ENCODE data around the gene MOGAT1. TPM values are rescaled to one million over a fixed set of nuclear protein-coding genes. Genes with fewer than 3 reads are reported as not detected.

MOGAT1 gene
- total RNA-seq, 3 donors from 2014 or later: not detected

GRCh38 chr2:222733846-222734702 lies 62.6 kb downstream of the MOGAT1 start:
- peaks cover 24% of the 10 kb centered on the region for H3K27me3 Mint-ChIP-seq (ENCODE audit: low read depth)
- H3K4me3 Mint-ChIP-seq: no peak overlapping the region
- no peak for ATAC-seq
- no peaks in the 10 kb centered on the region for H3K9me3 Mint-ChIP-seq
- no peaks in the 10 kb centered on the region for H3K4me1 Mint-ChIP-seq (ENCODE audit: low read depth)
- no peaks in the 10 kb centered on the region for H3K36me3 Mint-ChIP-seq (ENCODE audit: insufficient read depth)
- DNase-seq: no peak

DNA sequence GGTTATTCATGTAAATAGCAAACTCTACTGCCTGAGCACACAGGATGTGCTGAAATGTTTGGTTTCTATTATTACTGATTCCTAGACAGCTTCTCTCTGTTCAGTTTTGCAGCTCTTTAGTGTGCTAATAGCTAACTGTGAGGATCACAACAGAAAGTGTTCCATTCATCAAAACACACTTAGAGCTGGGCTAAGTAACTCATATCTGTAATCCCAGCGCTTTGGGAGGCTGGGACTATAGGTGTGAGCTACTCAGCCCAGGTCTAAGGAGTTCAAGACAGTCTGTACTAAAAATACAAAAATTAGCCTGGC lies 63.2 kb downstream of the MOGAT1 start:
- peaks cover 20% of the 10 kb centered on the region for H3K27me3 Mint-ChIP-seq (ENCODE audit: low read depth)
- no peak for DNase-seq
- no peaks in the 10 kb centered on the region for H3K4me1 Mint-ChIP-seq (ENCODE audit: low read depth)
- no peaks in the 10 kb centered on the region for H3K9me3 Mint-ChIP-seq
- ATAC-seq: no peak
- no peaks in the 10 kb centered on the region for H3K36me3 Mint-ChIP-seq (ENCODE audit: insufficient read depth)
- H3K4me3 Mint-ChIP-seq: no peak overlapping the region

DNA sequence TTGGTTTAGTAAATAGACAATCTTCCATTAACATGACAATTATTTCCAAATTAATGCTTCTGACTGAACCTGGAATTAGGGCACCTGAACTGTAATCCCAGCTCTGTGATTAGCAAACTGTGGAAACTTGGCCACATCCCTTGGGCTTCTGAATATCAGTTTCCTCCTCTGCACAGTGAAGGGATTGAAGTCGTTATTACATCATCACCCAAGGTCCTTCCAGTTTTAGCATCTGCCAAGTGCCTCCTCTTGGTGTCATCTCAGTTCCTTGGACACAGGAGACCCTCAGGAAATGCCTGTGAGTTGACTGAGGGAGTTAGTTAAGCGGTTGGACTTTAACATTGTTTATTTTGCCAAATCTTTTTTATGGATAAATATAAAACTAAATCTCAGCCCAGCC lies 64.8 kb downstream of the MOGAT1 start:
- ATAC-seq: no peak
- no peak for DNase-seq
- no peak overlapping the region for H3K4me3 Mint-ChIP-seq

GRCh38 chr2:222736924-222737323 lies 65.5 kb downstream of the MOGAT1 start:
- H3K36me3 Mint-ChIP-seq (ENCODE audit: insufficient read depth): no peaks in the 10 kb centered on the region
- H3K27me3 Mint-ChIP-seq (ENCODE audit: low read depth): peaks cover 18% of the 10 kb centered on the region
- H3K4me3 Mint-ChIP-seq: no peak overlapping the region
- ATAC-seq (no peak), DNase-seq (no peak)
- H3K9me3 Mint-ChIP-seq: no peaks in the 10 kb centered on the region
- no peaks in the 10 kb centered on the region for H3K4me1 Mint-ChIP-seq (ENCODE audit: low read depth)

More for the DNA sequence above, 64.8 kb downstream of the MOGAT1 start:
- no peaks in the 10 kb centered on the region for H3K9me3 Mint-ChIP-seq
- H3K36me3 Mint-ChIP-seq (ENCODE audit: insufficient read depth): no peaks in the 10 kb centered on the region
- H3K27me3 Mint-ChIP-seq (ENCODE audit: low read depth): peaks cover 18% of the 10 kb centered on the region
- no peaks in the 10 kb centered on the region for H3K4me1 Mint-ChIP-seq (ENCODE audit: low read depth)

GRCh38 chr2:222738312-222738711 lies 66.9 kb downstream of the MOGAT1 start:
- Mint-ChIP-seq H3K4me3 (no peak overlapping the region), H3K27me3 (ENCODE audit: low read depth) (peaks cover 20% of the 10 kb centered on the region), H3K9me3 (no peaks in the 10 kb centered on the region), H3K4me1 (ENCODE audit: low read depth) (peaks cover 2% of the 10 kb centered on the region), H3K36me3 (ENCODE audit: insufficient read depth) (no peaks in the 10 kb centered on the region)
- DNase-seq (no peak), ATAC-seq (no peak)

- Mint-ChIP-seq H3K36me3 (ENCODE audit: insufficient read depth) (no peaks in the 10 kb centered on the region), H3K4me3 (no peak overlapping the region), H3K27me3 (ENCODE audit: low read depth) (peaks cover 22% of the 10 kb centered on the region), H3K4me1 (ENCODE audit: low read depth) (peaks cover 5% of the 10 kb centered on the region), H3K9me3 (no peaks in the 10 kb centered on the region)
- no peak for DNase-seq
- no peak for ATAC-seq
Observed at GRCh38 chr2:222738809-222739208, 67.4 kb downstream of the MOGAT1 start.

DNA sequence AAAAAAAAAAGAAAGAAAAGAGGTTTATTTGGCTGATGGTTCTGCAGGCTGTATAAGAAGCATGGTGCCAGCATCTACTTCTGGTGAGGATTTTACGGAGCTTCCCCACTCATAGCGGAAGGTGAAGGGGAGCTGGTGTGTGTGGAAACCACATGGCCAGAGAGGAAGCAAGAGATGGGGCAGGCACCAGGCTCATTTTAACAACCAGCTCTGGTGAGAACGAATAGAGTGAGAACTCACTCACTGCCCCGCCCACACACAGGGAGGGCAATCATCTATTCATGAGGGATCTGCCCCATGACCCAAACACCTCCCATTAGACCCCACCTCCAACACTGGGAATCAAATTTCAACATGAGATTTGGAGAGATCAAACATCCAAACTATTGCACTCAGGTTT lies 68.5 kb downstream of the MOGAT1 start:
- Mint-ChIP-seq H3K36me3 (ENCODE audit: insufficient read depth) (no peaks in the 10 kb centered on the region), H3K27me3 (ENCODE audit: low read depth) (peaks cover 18% of the 10 kb centered on the region), H3K4me3 (no peak overlapping the region), H3K9me3 (no peaks in the 10 kb centered on the region), H3K4me1 (ENCODE audit: low read depth) (peaks cover 5% of the 10 kb centered on the region)
- no peak for ATAC-seq
- no peak for DNase-seq

DNA sequence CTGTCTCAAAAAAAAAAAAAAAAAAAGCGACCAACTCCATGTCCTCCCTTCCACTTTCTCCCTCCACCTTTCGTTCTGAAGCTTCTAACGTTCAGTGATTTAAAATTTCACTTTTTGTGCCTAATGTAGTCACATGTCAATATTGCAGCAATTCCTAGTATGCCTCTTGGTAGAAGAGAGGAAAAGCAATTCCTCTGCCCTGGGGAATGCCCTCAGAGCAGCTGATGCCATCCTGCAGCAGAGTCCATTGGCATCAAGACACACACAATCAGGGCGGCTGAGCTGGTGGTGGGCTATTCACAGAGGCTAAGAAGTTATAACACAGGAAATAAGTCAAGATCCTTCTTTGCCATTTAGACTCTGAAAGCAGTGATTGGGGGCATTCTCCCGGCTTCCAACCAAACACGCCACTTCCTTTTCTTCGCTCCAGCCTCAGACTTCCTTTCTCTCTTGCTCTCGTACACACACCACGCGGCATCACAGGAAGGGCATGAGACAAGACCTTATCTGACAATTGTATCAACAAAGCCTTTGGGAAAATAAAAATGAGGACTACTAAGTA lies 71.9 kb downstream of the MOGAT1 start:
- no peak for ATAC-seq
- Mint-ChIP-seq H3K4me3 (no peak overlapping the region), H3K36me3 (ENCODE audit: insufficient read depth) (no peaks in the 10 kb centered on the region)

DNA sequence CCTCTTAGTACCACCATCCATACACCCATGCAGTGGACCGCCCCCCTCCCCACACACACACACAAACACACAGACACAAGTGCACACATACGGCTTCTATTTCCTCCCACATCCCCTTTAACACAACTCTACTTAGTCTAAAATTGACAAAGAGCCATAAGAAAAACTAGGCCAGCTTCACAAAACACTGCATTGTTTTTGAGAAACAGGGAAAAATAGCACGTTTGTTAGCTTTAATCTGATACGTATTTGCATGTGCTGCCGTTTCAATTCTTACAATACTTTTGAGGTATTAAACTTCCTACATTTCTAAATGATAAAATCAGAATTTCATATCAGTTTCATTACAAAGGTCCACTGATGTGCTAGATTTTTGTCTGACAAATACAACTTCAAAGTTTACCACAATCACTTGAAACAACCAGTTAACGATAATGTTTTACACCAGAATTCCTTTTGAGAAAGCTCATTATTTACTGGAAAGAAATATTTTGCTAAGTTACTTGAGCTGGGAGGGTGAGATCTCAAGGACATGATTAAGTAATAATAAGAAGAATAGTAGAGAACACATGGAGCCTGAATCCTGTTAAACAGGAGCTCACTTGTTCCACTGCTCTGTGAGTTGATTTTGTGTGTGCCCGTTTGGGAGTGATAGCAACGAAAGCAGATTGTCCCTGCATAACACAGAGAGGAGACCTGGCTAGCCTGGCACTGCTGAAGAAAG lies 74.5 kb downstream of the MOGAT1 start:
- ATAC-seq: no peak
- no peak overlapping the region for H3K4me3 Mint-ChIP-seq
- H3K4me1 Mint-ChIP-seq (ENCODE audit: low read depth): peaks cover 5% of the 10 kb centered on the region
- H3K27me3 Mint-ChIP-seq (ENCODE audit: low read depth): peaks cover 5% of the 10 kb centered on the region
- no peaks in the 10 kb centered on the region for H3K9me3 Mint-ChIP-seq
- H3K36me3 Mint-ChIP-seq (ENCODE audit: insufficient read depth): no peaks in the 10 kb centered on the region
- DNase-seq: no peak

More for the DNA sequence above, 71.9 kb downstream of the MOGAT1 start:
- H3K27me3 Mint-ChIP-seq (ENCODE audit: low read depth): peaks cover 7% of the 10 kb centered on the region
- peaks cover 5% of the 10 kb centered on the region for H3K4me1 Mint-ChIP-seq (ENCODE audit: low read depth)
- no peak for DNase-seq
- H3K9me3 Mint-ChIP-seq: no peaks in the 10 kb centered on the region

GRCh38 chr2:222747526-222748160 lies 76.2 kb downstream of the MOGAT1 start:
- Mint-ChIP-seq H3K27me3 (ENCODE audit: low read depth) (peaks cover 7% of the 10 kb centered on the region), H3K9me3 (no peaks in the 10 kb centered on the region), H3K4me1 (ENCODE audit: low read depth) (peaks cover 6% of the 10 kb centered on the region), H3K36me3 (ENCODE audit: insufficient read depth) (no peaks in the 10 kb centered on the region), H3K4me3 (no peak overlapping the region)
- no peak for DNase-seq
- ATAC-seq: no peak

DNA sequence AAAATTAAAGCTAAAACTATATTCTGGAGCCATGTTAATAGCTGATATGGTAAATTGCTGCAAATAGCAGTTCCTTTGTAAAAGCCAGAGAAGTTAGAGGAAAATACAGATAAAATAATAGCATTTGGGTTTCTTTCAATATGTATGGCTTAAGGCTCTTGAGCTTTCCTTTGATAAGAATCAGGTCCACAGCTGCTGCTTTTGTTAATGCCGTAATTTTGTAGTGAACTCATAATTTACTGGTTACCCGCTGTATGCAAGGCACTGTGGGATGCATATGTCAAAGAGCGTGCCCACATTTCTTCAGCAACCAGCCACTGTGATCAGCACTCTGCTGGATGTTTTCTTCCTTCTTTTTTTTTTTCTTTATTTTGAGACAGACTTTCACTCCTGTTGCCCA lies 79.1 kb downstream of the MOGAT1 start:
- H3K36me3 Mint-ChIP-seq (ENCODE audit: insufficient read depth): no peaks in the 10 kb centered on the region
- ATAC-seq (no peak), DNase-seq (no peak)
- peaks cover 1% of the 10 kb centered on the region for H3K4me1 Mint-ChIP-seq (ENCODE audit: low read depth)
- no peaks in the 10 kb centered on the region for H3K9me3 Mint-ChIP-seq
- H3K27me3 Mint-ChIP-seq (ENCODE audit: low read depth): peaks cover 2% of the 10 kb centered on the region
- no peak overlapping the region for H3K4me3 Mint-ChIP-seq

- DNase-seq (no peak), ATAC-seq (no peak)
- no peak overlapping the region for H3K4me3 Mint-ChIP-seq
- peaks cover 1% of the 10 kb centered on the region for H3K4me1 Mint-ChIP-seq (ENCODE audit: low read depth)
- peaks cover 2% of the 10 kb centered on the region for H3K27me3 Mint-ChIP-seq (ENCODE audit: low read depth)
- H3K36me3 Mint-ChIP-seq (ENCODE audit: insufficient read depth): no peaks in the 10 kb centered on the region
- H3K9me3 Mint-ChIP-seq: no peaks in the 10 kb centered on the region
Observed at GRCh38 chr2:222751238-222751637, 79.8 kb downstream of the MOGAT1 start.

- Mint-ChIP-seq H3K36me3 (ENCODE audit: insufficient read depth) (no peaks in the 10 kb centered on the region), H3K9me3 (no peaks in the 10 kb centered on the region), H3K4me3 (no peak overlapping the region), H3K4me1 (ENCODE audit: low read depth) (peaks cover 1% of the 10 kb centered on the region), H3K27me3 (ENCODE audit: low read depth) (peaks cover 2% of the 10 kb centered on the region)
- no peak for ATAC-seq
- no peak for DNase-seq
Observed at GRCh38 chr2:222751821-222752719, 80.6 kb downstream of the MOGAT1 start.

DNA sequence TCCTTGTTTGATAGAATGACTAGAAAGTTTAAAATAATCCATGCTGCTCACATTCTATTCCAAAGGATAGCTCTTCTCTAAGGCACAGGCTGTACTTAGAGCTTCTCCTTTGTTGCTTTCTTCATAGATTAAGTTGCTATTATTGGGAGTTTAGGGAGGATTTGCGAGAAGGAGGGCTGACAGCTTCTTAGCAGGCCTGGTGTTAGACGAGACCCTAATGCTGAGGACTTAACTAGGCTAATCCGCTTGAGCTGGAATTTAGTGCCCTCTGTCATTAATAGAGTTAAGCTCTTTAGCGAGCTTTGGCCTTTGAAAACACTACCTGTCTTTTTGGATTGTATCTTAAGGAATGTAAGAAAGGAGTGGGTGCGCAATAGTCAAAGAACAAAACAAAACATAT lies 81.3 kb downstream of the MOGAT1 start:
- Mint-ChIP-seq H3K4me1 (ENCODE audit: low read depth) (peaks cover 1% of the 10 kb centered on the region), H3K9me3 (no peaks in the 10 kb centered on the region), H3K27me3 (ENCODE audit: low read depth) (peaks cover 2% of the 10 kb centered on the region), H3K36me3 (ENCODE audit: insufficient read depth) (no peaks in the 10 kb centered on the region), H3K4me3 (no peak overlapping the region)
- ATAC-seq (no peak), DNase-seq (no peak)
